HEK293T (cell line): ENCODE data around the gene FKBP5.

ENCODE experiments used
- CTCF ChIA-PET: fragments of 350-600 bp; formaldehyde crosslinking; extraction: SDS; loops from one replicate; lab custom pipeline; 2021; ENCODE audit warnings: antibody characterized with exemption, inconsistent platforms; lab: Yijun Ruan, JAX
- POLR2A ChIA-PET: fragments of 350-600 bp; formaldehyde crosslinking; extraction: SDS; loops from one replicate; lab custom pipeline; 2020; ENCODE audit warnings: antibody characterized with exemption, inconsistent platforms; lab: Yijun Ruan, JAX
- DNase-seq: peaks from one replicate; pipeline ENCODE4 v3.0.0; 2012; ENCODE audit warnings: mixed read lengths; ENCODE audit errors: extremely low spot score
- ARNT ChIP-seq: fragments of 450-650 bp; IDR thresholded peaks from 2 replicates; pipeline ENCODE4 v1.6.1; 2017; ENCODE audit warnings: mild to moderate bottlenecking
- BHLHE40 ChIP-seq: fragments of 450-650 bp; IDR thresholded peaks from 2 replicates; pipeline ENCODE4 v1.6.1; 2016; ENCODE audit warnings: mild to moderate bottlenecking, moderate library complexity, borderline replicate concordance
- CTBP1 ChIP-seq: fragments of 450-650 bp; IDR thresholded peaks from 2 replicates; pipeline ENCODE4 v1.6.1; 2016; ENCODE audit warnings: borderline replicate concordance
- ELF4 ChIP-seq: fragments of 450-650 bp; IDR thresholded peaks from 2 replicates; pipeline ENCODE4 v1.6.1; 2017; ENCODE audit warnings: antibody characterized with exemption
- FOXA1 ChIP-seq: fragments of 450-650 bp; IDR thresholded peaks from 2 replicates; pipeline ENCODE4 v1.6.1; 2016; ENCODE audit warnings: mild to moderate bottlenecking
- FOXK2 ChIP-seq: fragments of 450-650 bp; IDR thresholded peaks from 2 replicates; pipeline ENCODE4 v1.6.1; 2016; ENCODE audit warnings: mild to moderate bottlenecking
- FOXM1 ChIP-seq: fragments of 450-650 bp; IDR thresholded peaks from 2 replicates; pipeline ENCODE4 v1.6.1; 2017; ENCODE audit warnings: mild to moderate bottlenecking, borderline replicate concordance
- HDGF ChIP-seq: fragments of 450-650 bp; IDR thresholded peaks from 2 replicates; pipeline ENCODE4 v1.6.1; 2017; ENCODE audit warnings: antibody characterized with exemption, borderline replicate concordance
- L3MBTL2 ChIP-seq: fragments of 450-650 bp; conservative IDR thresholded peaks from 2 replicates; pipeline ENCODE4 v1.6.1; 2016; ENCODE audit warnings: mild to moderate bottlenecking
- LEF1 ChIP-seq: fragments of 450-650 bp; IDR thresholded peaks from 2 replicates; pipeline ENCODE4 v1.6.1; 2017; ENCODE audit warnings: mild to moderate bottlenecking, borderline replicate concordance
- NFRKB ChIP-seq: fragments of 450-650 bp; IDR thresholded peaks from 2 replicates; pipeline ENCODE4 v1.6.1; 2016; ENCODE audit warnings: mild to moderate bottlenecking, moderate library complexity
- PKNOX1 ChIP-seq: fragments of 450-650 bp; IDR thresholded peaks from 2 replicates; pipeline ENCODE4 v1.6.1; 2016
- SP1 ChIP-seq: fragments of 450-650 bp; IDR thresholded peaks from 2 replicates; pipeline ENCODE4 v1.6.1; 2017
- SUZ12 ChIP-seq: fragments of 450-650 bp; IDR thresholded peaks from 2 replicates; pipeline ENCODE4 v1.6.1; 2016; ENCODE audit warnings: mild to moderate bottlenecking
- TARDBP ChIP-seq: fragments of 450-650 bp; IDR thresholded peaks from 2 replicates; pipeline ENCODE4 v1.6.1; 2016
- ZNF384 ChIP-seq: fragments of 450-650 bp; IDR thresholded peaks from 2 replicates; pipeline ENCODE4 v1.6.1; 2016

Gene FKBP5

GRCh38 chr6:35686436-35686835 lies 2.3 kb downstream of the FKBP5 start:
- no peak for DNase-seq
- TF ChIP-seq CTBP1: no peak
- no peak for TF ChIP-seq L3MBTL2
- no peak for TF ChIP-seq LEF1
- TF ChIP-seq SP1: no peak
- no peak for TF ChIP-seq FOXM1
- no peak for TF ChIP-seq NFRKB
- TF ChIP-seq SUZ12: no peak
- TF ChIP-seq FOXA1: no peak
- TF ChIP-seq ARNT: no peak
- no peak for TF ChIP-seq ZNF384
- TF ChIP-seq FOXK2: no peak
- no peak for TF ChIP-seq TARDBP
- no peak for TF ChIP-seq PKNOX1
- TF ChIP-seq HDGF: no peak
- no peak for TF ChIP-seq BHLHE40
- ChIA-PET POLR2A (interaction anchor here (1.4 to 1.7 kb wide), 2 partner anchors 40 to 46 kb away, joined by 5 to 7 read pairs; no protein-coding TSS in a partner anchor), CTCF (interaction anchor here (0.6 kb wide), 1 partner anchor 370 kb away, joined by 3 read pairs; no protein-coding TSS in a partner anchor)

- POLR2A ChIA-PET: no interaction called here
- TF ChIP-seq FOXA1 (no peak), BHLHE40 (no peak), SP1 (no peak), LEF1 (no peak), HDGF (no peak), L3MBTL2 (no peak), SUZ12 (no peak)
- DNase-seq: no peak
- CTCF ChIA-PET: interaction anchor here (0.6 kb wide), 1 partner anchor 201 kb away, joined by 4 read pairs; no protein-coding TSS in a partner anchor
These were observed 5.4 kb downstream of the FKBP5 start for GRCh38 chr6:35683267-35683666.

- CTCF ChIA-PET: interaction anchor here (1.3 kb wide), 1 partner anchor 14 kb away, joined by 5 read pairs; no protein-coding TSS in a partner anchor
These were observed 7.4 kb downstream of the FKBP5 start for GRCh38 chr6:35681298-35681697.

GRCh38 chr6:35679399-35679798 lies 9.3 kb downstream of the FKBP5 start:
- POLR2A ChIA-PET: no interaction called here
- no peak for TF ChIP-seq ARNT
- no peak for TF ChIP-seq PKNOX1
- no peak for TF ChIP-seq BHLHE40
- TF ChIP-seq SP1: no peak
- no peak for TF ChIP-seq L3MBTL2
- TF ChIP-seq ELF4: no peak
- no peak for TF ChIP-seq TARDBP
- no peak for TF ChIP-seq LEF1
- TF ChIP-seq CTBP1: no peak
- TF ChIP-seq FOXA1: no peak
- no peak for TF ChIP-seq SUZ12
- no peak for TF ChIP-seq FOXK2
- TF ChIP-seq NFRKB: no peak
- no peak for TF ChIP-seq HDGF
- TF ChIP-seq FOXM1: no peak
- TF ChIP-seq ZNF384: no peak
- no peak for DNase-seq
- CTCF ChIA-PET: no interaction called here

More at GRCh38 chr6:35681298-35681697, 7.4 kb downstream of the FKBP5 start:
- DNase-seq: no peak
- POLR2A ChIA-PET: interaction anchor here (0.9 kb wide), 1 partner anchor 46 kb away, joined by 3 read pairs; no protein-coding TSS in a partner anchor
- TF ChIP-seq FOXA1 (no peak), SUZ12 (no peak), TARDBP (no peak)

GRCh38 chr6:35678814-35679213 lies 9.9 kb downstream of the FKBP5 start:
- POLR2A ChIA-PET: no interaction called here
- CTCF ChIA-PET: interaction anchor here (0.9 to 1.2 kb wide), 2 partner anchors 9 to 110 kb away, joined by 3 read pairs; no protein-coding TSS in a partner anchor
- TF ChIP-seq ELF4 (no peak), ZNF384 (no peak), BHLHE40 (no peak), FOXA1 (no peak), FOXK2 (no peak), NFRKB (no peak), TARDBP (no peak), SP1 (no peak), SUZ12 (no peak), ARNT (no peak)
- DNase-seq: no peak

GRCh38 chr6:35678021-35678654 lies 10.6 kb downstream of the FKBP5 start:
- CTCF ChIA-PET: interaction anchor here (0.9 to 1.2 kb wide), 2 partner anchors 9 to 109 kb away, joined by 3 read pairs; no protein-coding TSS in a partner anchor
- POLR2A ChIA-PET: no interaction called here
- TF ChIP-seq ARNT (no peak), NFRKB (no peak), SP1 (no peak), BHLHE40 (no peak), L3MBTL2 (no peak), SUZ12 (no peak), ELF4 (no peak), FOXM1 (no peak), LEF1 (no peak), FOXA1 (no peak), CTBP1 (no peak), FOXK2 (no peak), PKNOX1 (no peak), TARDBP (no peak), HDGF (no peak), ZNF384 (no peak)
- no peak for DNase-seq
